SK-N-SH (cell line): ENCODE results near the gene AGO4.

ENCODE experiments used
- EZH2phosphoT487 ChIP-seq: fragments of 200-600 bp; sonication (generic); IDR thresholded peaks from 2 replicates; pipeline ENCODE4 v1.6.1; 2017; ENCODE audit warnings: low read depth, mixed run types, mild to moderate bottlenecking, antibody characterized with exemption, moderate library complexity, borderline replicate concordance
- MAX ChIP-seq: IDR thresholded peaks from 2 replicates; pipeline ENCODE4 v1.4.0; 2012; ENCODE audit warnings: low read depth
- MEF2A ChIP-seq: IDR thresholded peaks from 2 replicates; pipeline ENCODE4 v1.4.0; 2012; ENCODE audit warnings: low read depth, borderline replicate concordance
- POLR2AphosphoS5 ChIP-seq: IDR thresholded peaks from 2 replicates; pipeline ENCODE4 v1.6.1; 2012; ENCODE audit warnings: low read depth, low read length
- REST ChIP-seq: IDR thresholded peaks from 2 replicates; pipeline ENCODE4 v1.6.1; 2012; ENCODE audit warnings: mild to moderate bottlenecking, low read depth, low read length, moderate library complexity
- TAF1 ChIP-seq: IDR thresholded peaks from 2 replicates; pipeline ENCODE4 v1.6.1; 2012; ENCODE audit warnings: low read depth, mild to moderate bottlenecking, low read length, moderate library complexity, borderline replicate concordance
- TCF12 ChIP-seq: IDR thresholded peaks from 2 replicates; pipeline ENCODE4 v1.4.0; 2012
- TEAD4 ChIP-seq: IDR thresholded peaks from 2 replicates; pipeline ENCODE4 v1.4.0; 2012; ENCODE audit warnings: mild to moderate bottlenecking, borderline replicate concordance; ENCODE audit not compliant: insufficient read depth
- TF ChIP-seq, protein P1 (sequence below): fragments of 200-600 bp; sonication (generic); IDR thresholded peaks from 2 replicates; pipeline ENCODE4 v1.6.1; 2017; ENCODE audit warnings: antibody characterized with exemption, mild to moderate bottlenecking, moderate library complexity

DNA sequence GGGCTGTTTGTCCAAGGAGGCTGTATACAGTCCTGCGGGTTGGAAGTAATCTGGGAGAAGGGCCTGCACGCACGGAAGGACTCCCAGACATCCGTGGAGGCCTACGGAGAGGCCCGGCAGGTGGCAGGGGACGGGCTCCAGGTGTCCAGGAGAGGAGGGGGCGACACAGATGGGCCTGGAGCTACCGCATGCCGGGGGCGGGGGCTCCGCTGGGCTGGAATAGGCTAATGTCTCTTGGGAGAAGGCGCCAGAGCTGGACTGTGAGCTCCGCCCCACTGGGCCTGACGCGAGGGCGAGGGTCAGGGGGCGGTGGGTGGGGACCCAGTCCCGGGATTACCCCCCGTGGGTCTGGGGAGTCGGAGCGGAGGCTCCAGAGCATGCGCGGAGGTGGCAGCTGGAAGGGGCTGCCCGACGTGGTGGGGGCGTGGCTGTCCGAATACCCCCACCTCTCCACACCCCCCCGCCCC, 75.9 kb downstream of the AGO4 start:
- TF ChIP-seq, protein P1, sequence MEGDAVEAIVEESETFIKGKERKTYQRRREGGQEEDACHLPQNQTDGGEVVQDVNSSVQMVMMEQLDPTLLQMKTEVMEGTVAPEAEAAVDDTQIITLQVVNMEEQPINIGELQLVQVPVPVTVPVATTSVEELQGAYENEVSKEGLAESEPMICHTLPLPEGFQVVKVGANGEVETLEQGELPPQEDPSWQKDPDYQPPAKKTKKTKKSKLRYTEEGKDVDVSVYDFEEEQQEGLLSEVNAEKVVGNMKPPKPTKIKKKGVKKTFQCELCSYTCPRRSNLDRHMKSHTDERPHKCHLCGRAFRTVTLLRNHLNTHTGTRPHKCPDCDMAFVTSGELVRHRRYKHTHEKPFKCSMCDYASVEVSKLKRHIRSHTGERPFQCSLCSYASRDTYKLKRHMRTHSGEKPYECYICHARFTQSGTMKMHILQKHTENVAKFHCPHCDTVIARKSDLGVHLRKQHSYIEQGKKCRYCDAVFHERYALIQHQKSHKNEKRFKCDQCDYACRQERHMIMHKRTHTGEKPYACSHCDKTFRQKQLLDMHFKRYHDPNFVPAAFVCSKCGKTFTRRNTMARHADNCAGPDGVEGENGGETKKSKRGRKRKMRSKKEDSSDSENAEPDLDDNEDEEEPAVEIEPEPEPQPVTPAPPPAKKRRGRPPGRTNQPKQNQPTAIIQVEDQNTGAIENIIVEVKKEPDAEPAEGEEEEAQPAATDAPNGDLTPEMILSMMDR = no peak
- TF ChIP-seq TEAD4 = no peak
- no peak for TF ChIP-seq REST
- no peak for TF ChIP-seq POLR2AphosphoS5
- no peak for TF ChIP-seq MAX
- TF ChIP-seq MEF2A = no peak
- TF ChIP-seq EZH2phosphoT487 = no peak
- no peak for TF ChIP-seq TCF12
- TF ChIP-seq TAF1 = no peak
